ENCODE data around the gene OVAAL.

The OVAAL gene

GRCh38 chr1:180571060-180571831, 12.5 kb downstream of the OVAAL start:
- Histone ChIP-seq H3K9me3 (ENCODE audit: control insufficient read depth, low read length) (no peaks in the 10 kb centered on the region), H3K4me3 (ENCODE audit: insufficient read depth, low read depth, low read length) (no peak overlapping the region), H3K27me3 (ENCODE audit: control insufficient read depth, insufficient read depth, low read length, poor library complexity, severe bottlenecking) (no peaks in the 10 kb centered on the region), H3K36me3 (ENCODE audit: control insufficient read depth, insufficient read depth, low read length) (no peaks in the 10 kb centered on the region), H3K27ac (ENCODE audit: insufficient read depth, low read depth, low read length, poor library complexity, severe bottlenecking) (no peak overlapping the region), H3K4me1 (ENCODE audit: control insufficient read depth, insufficient read depth, low read length) (no peaks in the 10 kb centered on the region)
- 95% methylated on average over 5 of the region's 5 CpGs for WGBS, 2 experiments

- H3K4me3 ChIP-seq (ENCODE audit: insufficient read depth, low read depth, low read length) = no peak overlapping the region
- no peaks in the 10 kb centered on the region for H3K4me1 ChIP-seq (ENCODE audit: control insufficient read depth, insufficient read depth, low read length)
- H3K9me3 ChIP-seq (ENCODE audit: control insufficient read depth, low read length) = no peaks in the 10 kb centered on the region
- no peak overlapping the region for H3K27ac ChIP-seq (ENCODE audit: insufficient read depth, low read depth, low read length, poor library complexity, severe bottlenecking)
- 96% methylated on average over 9 to 10 of the region's 10 CpGs for WGBS, 2 experiments
- H3K36me3 ChIP-seq (ENCODE audit: control insufficient read depth, insufficient read depth, low read length) = no peaks in the 10 kb centered on the region
- H3K27me3 ChIP-seq (ENCODE audit: control insufficient read depth, insufficient read depth, low read length, poor library complexity, severe bottlenecking) = no peaks in the 10 kb centered on the region
Measured at GRCh38 chr1:180571832-180572636, 13.3 kb downstream of the OVAAL start.

- Histone ChIP-seq H3K27ac (ENCODE audit: insufficient read depth, low read depth, low read length, poor library complexity, severe bottlenecking) (no peak overlapping the region), H3K27me3 (ENCODE audit: control insufficient read depth, insufficient read depth, low read length, poor library complexity, severe bottlenecking) (no peaks in the 10 kb centered on the region), H3K36me3 (ENCODE audit: control insufficient read depth, insufficient read depth, low read length) (no peaks in the 10 kb centered on the region), H3K4me3 (ENCODE audit: insufficient read depth, low read depth, low read length) (no peak overlapping the region), H3K4me1 (ENCODE audit: control insufficient read depth, insufficient read depth, low read length) (no peaks in the 10 kb centered on the region), H3K9me3 (ENCODE audit: control insufficient read depth, low read length) (no peaks in the 10 kb centered on the region)
- 93 to 97% methylated on average over 4 of the region's 4 CpGs for whole genome bisulfite sequencing, 2 experiments
Measured at GRCh38 chr1:180572760-180573159, 14.0 kb downstream of the OVAAL start.

- no peak overlapping the region for H3K27ac ChIP-seq (ENCODE audit: insufficient read depth, low read depth, low read length, poor library complexity, severe bottlenecking)
- WGBS, 2 experiments = 93 to 94% methylated on average over 4 of the region's 4 CpGs
- no peak overlapping the region for H3K4me3 ChIP-seq (ENCODE audit: insufficient read depth, low read depth, low read length)
- no peaks in the 10 kb centered on the region for H3K36me3 ChIP-seq (ENCODE audit: control insufficient read depth, insufficient read depth, low read length)
- H3K27me3 ChIP-seq (ENCODE audit: control insufficient read depth, insufficient read depth, low read length, poor library complexity, severe bottlenecking) = no peaks in the 10 kb centered on the region
- no peaks in the 10 kb centered on the region for H3K9me3 ChIP-seq (ENCODE audit: control insufficient read depth, low read length)
- H3K4me1 ChIP-seq (ENCODE audit: control insufficient read depth, insufficient read depth, low read length) = no peaks in the 10 kb centered on the region
Measured at GRCh38 chr1:180574031-180574713, 15.4 kb downstream of the OVAAL start.

GRCh38 chr1:180577361-180577760, 18.6 kb downstream of the OVAAL start:
- no peaks in the 10 kb centered on the region for H3K36me3 ChIP-seq (ENCODE audit: control insufficient read depth, insufficient read depth, low read length)
- H3K27ac ChIP-seq (ENCODE audit: insufficient read depth, low read depth, low read length, poor library complexity, severe bottlenecking) = no peak overlapping the region
- 92 to 98% methylated on average over 3 of the region's 3 CpGs for WGBS, 2 experiments
- H3K4me1 ChIP-seq (ENCODE audit: control insufficient read depth, insufficient read depth, low read length) = peaks cover 5% of the 10 kb centered on the region
- H3K27me3 ChIP-seq (ENCODE audit: control insufficient read depth, insufficient read depth, low read length, poor library complexity, severe bottlenecking) = no peaks in the 10 kb centered on the region
- H3K9me3 ChIP-seq (ENCODE audit: control insufficient read depth, low read length) = no peaks in the 10 kb centered on the region
- H3K4me3 ChIP-seq (ENCODE audit: insufficient read depth, low read depth, low read length) = no peak overlapping the region

- no peak overlapping the region for H3K27ac ChIP-seq (ENCODE audit: insufficient read depth, low read depth, low read length, poor library complexity, severe bottlenecking)
- no peaks in the 10 kb centered on the region for H3K36me3 ChIP-seq (ENCODE audit: control insufficient read depth, insufficient read depth, low read length)
Measured at GRCh38 chr1:180579961-180580611, 21.3 kb downstream of the OVAAL start.

GRCh38 chr1:180581635-180582039, 22.9 kb downstream of the OVAAL start:
- 93 to 98% methylated on average over 1 of the region's 1 CpG for WGBS, 2 experiments
- peaks cover 5% of the 10 kb centered on the region for H3K4me1 ChIP-seq (ENCODE audit: control insufficient read depth, insufficient read depth, low read length)
- H3K27me3 ChIP-seq (ENCODE audit: control insufficient read depth, insufficient read depth, low read length, poor library complexity, severe bottlenecking) = no peaks in the 10 kb centered on the region
- H3K4me3 ChIP-seq (ENCODE audit: insufficient read depth, low read depth, low read length) = no peak overlapping the region
- H3K27ac ChIP-seq (ENCODE audit: insufficient read depth, low read depth, low read length, poor library complexity, severe bottlenecking) = no peak overlapping the region
- no peaks in the 10 kb centered on the region for H3K9me3 ChIP-seq (ENCODE audit: control insufficient read depth, low read length)
- H3K36me3 ChIP-seq (ENCODE audit: control insufficient read depth, insufficient read depth, low read length) = no peaks in the 10 kb centered on the region

More at GRCh38 chr1:180579961-180580611, 21.3 kb downstream of the OVAAL start:
- H3K4me3 ChIP-seq (ENCODE audit: insufficient read depth, low read depth, low read length) = no peak overlapping the region
- no peaks in the 10 kb centered on the region for H3K9me3 ChIP-seq (ENCODE audit: control insufficient read depth, low read length)
- H3K27me3 ChIP-seq (ENCODE audit: control insufficient read depth, insufficient read depth, low read length, poor library complexity, severe bottlenecking) = no peaks in the 10 kb centered on the region
- 80 to 92% methylated on average over 6 of the region's 6 CpGs for WGBS, 2 experiments
- H3K4me1 ChIP-seq (ENCODE audit: control insufficient read depth, insufficient read depth, low read length) = peaks cover 5% of the 10 kb centered on the region

GRCh38 chr1:180584869-180585268, 26.1 kb downstream of the OVAAL start:
- Histone ChIP-seq H3K4me3 (ENCODE audit: insufficient read depth, low read depth, low read length) (no peak overlapping the region), H3K4me1 (ENCODE audit: control insufficient read depth, insufficient read depth, low read length) (peaks cover 2% of the 10 kb centered on the region), H3K9me3 (ENCODE audit: control insufficient read depth, low read length) (no peaks in the 10 kb centered on the region), H3K27ac (ENCODE audit: insufficient read depth, low read depth, low read length, poor library complexity, severe bottlenecking) (no peak overlapping the region), H3K36me3 (ENCODE audit: control insufficient read depth, insufficient read depth, low read length) (no peaks in the 10 kb centered on the region), H3K27me3 (ENCODE audit: control insufficient read depth, insufficient read depth, low read length, poor library complexity, severe bottlenecking) (no peaks in the 10 kb centered on the region)
- WGBS, 2 experiments = 96 to 97% methylated on average over 8 of the region's 8 CpGs

GRCh38 chr1:180585994-180586359, 27.2 kb downstream of the OVAAL start:
- Histone ChIP-seq H3K4me1 (ENCODE audit: control insufficient read depth, insufficient read depth, low read length) (no peaks in the 10 kb centered on the region), H3K4me3 (ENCODE audit: insufficient read depth, low read depth, low read length) (no peak overlapping the region), H3K9me3 (ENCODE audit: control insufficient read depth, low read length) (no peaks in the 10 kb centered on the region), H3K36me3 (ENCODE audit: control insufficient read depth, insufficient read depth, low read length) (no peaks in the 10 kb centered on the region), H3K27me3 (ENCODE audit: control insufficient read depth, insufficient read depth, low read length, poor library complexity, severe bottlenecking) (no peaks in the 10 kb centered on the region), H3K27ac (ENCODE audit: insufficient read depth, low read depth, low read length, poor library complexity, severe bottlenecking) (no peak overlapping the region)
- 92 to 97% methylated on average over 4 of the region's 4 CpGs for WGBS, 2 experiments
